SKM-1 (cell line): ENCODE results near the gene ZNF280B.
A peak's percentile ranks its signal among the peaks of the same experiment; 100 is the strongest.
"Not testable (repeated sequence)": the region's sequence is repeated elsewhere in the genome, so short reads cannot be mapped to it uniquely, and the experiment has no call there.

Experiments
- DNase-seq: peaks from one replicate; lab custom pipeline; 2025; ENCODE audit not compliant: unreplicated experiment; lab: John Stamatoyannopoulos, UW

ZNF280B gene

GRCh38 chr22:22464541-22465054, 43.9 kb downstream of the ZNF280B start:
- no peak for DNase-seq

- DNase-seq = peak; percentile 39
Observed at GRCh38 chr22:22463855-22464540, 44.5 kb downstream of the ZNF280B start.

- no peak for DNase-seq
Observed at GRCh38 chr22:22462813-22463567, 45.6 kb downstream of the ZNF280B start.

GRCh38 chr22:22461583-22461982, 47.0 kb downstream of the ZNF280B start:
- DNase-seq = no peak

- DNase-seq = no peak
Observed at GRCh38 chr22:22461111-22461510, 47.4 kb downstream of the ZNF280B start.

GRCh38 chr22:22460635-22461034, 47.9 kb downstream of the ZNF280B start:
- DNase-seq = no peak

GRCh38 chr22:22460060-22460459, 48.5 kb downstream of the ZNF280B start:
- DNase-seq = no peak

- no peak for DNase-seq
Observed at GRCh38 chr22:22458896-22459588, 49.5 kb downstream of the ZNF280B start.

GRCh38 chr22:22458387-22458786, 50.2 kb downstream of the ZNF280B start:
- no peak for DNase-seq

- DNase-seq = no peak
Observed at GRCh38 chr22:22454997-22455396, 53.5 kb downstream of the ZNF280B start.

- no peak for DNase-seq
Observed at GRCh38 chr22:22452996-22453686, 55.4 kb downstream of the ZNF280B start.

- no peak for DNase-seq
Observed at GRCh38 chr22:22452211-22452610, 56.3 kb downstream of the ZNF280B start.

GRCh38 chr22:22450343-22450839, 58.2 kb downstream of the ZNF280B start:
- peak; percentile 74 for DNase-seq

- DNase-seq = no peak
Observed at GRCh38 chr22:22449819-22450218, 58.7 kb downstream of the ZNF280B start.

- no peak for DNase-seq
Observed at GRCh38 chr22:22446517-22446916, 62.0 kb downstream of the ZNF280B start.

- not testable (repeated sequence) for DNase-seq
Observed at GRCh38 chr22:22444007-22444589, 64.4 kb downstream of the ZNF280B start.

- DNase-seq = no peak
Observed at GRCh38 chr22:22442928-22443709, 65.4 kb downstream of the ZNF280B start.

GRCh38 chr22:22441626-22442025, 66.9 kb downstream of the ZNF280B start:
- not testable (repeated sequence) for DNase-seq

GRCh38 chr22:22440188-22440587, 68.4 kb downstream of the ZNF280B start:
- DNase-seq = no peak
